NOMO-1 (cell line): ENCODE measurements around the gene TSR1.
A peak's percentile ranks its signal among the peaks of the same experiment; 100 is the strongest.

ENCODE experiments used
- DNase-seq, 2 experiments: peaks; one replicate each; lab custom pipeline; 2025; ENCODE audit not compliant: unreplicated experiment in 2 of 2; lab: John Stamatoyannopoulos, UW

TSR1 gene

DNA sequence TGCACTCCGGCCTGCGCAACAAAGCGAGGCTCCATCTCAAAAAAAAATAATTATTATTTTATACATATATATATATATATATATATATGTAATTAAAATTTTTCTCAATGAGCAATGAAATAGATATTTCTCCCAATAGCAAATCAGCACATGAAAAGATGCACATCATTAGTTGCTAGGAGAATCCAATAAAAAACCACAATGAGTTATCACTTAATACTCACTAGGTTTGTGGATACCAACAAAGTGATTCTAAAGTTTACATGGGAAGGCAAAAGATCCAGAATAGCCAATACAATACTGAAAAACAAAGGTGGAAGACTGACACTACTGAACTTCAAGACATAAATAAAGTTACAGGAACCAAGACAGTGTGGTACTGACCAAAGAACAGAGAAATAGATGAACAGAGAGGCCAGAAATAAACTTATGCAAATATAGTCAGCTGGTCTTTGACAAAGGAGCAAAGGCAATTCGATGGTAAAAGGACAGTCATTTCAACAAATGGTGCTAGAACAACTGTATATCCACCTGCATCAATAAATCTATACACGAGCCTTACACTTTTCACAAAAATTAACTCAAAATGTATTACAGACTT, 46.3 kb downstream of the TSR1 start:
- no peak for DNase-seq

DNA sequence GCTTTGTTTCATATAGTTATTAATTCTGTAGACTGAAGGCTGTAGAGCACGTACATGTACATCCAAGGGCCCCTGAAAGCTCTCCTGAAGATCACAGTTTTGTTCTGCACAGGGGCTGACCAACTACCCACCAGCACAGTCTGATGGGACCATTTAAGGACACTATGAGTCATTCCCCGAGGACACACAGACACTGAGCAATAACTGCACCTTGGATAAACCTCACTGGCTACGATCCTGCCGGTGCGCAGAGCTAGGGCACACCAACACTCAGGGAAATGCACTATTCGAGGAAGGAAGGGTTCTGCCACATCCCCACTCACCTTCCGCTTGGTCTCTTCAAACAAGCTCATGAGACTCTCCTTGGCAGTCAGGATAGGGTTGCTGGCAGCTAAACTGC, 53.0 kb downstream of the TSR1 start:
- no peak for DNase-seq

- DNase-seq: peak; percentile 11 to 55
These were observed 53.9 kb downstream of the TSR1 start for GRCh38 chr17:2282297-2282873.

GRCh38 chr17:2279707-2280106, 56.5 kb downstream of the TSR1 start:
- DNase-seq: no peak

DNA sequence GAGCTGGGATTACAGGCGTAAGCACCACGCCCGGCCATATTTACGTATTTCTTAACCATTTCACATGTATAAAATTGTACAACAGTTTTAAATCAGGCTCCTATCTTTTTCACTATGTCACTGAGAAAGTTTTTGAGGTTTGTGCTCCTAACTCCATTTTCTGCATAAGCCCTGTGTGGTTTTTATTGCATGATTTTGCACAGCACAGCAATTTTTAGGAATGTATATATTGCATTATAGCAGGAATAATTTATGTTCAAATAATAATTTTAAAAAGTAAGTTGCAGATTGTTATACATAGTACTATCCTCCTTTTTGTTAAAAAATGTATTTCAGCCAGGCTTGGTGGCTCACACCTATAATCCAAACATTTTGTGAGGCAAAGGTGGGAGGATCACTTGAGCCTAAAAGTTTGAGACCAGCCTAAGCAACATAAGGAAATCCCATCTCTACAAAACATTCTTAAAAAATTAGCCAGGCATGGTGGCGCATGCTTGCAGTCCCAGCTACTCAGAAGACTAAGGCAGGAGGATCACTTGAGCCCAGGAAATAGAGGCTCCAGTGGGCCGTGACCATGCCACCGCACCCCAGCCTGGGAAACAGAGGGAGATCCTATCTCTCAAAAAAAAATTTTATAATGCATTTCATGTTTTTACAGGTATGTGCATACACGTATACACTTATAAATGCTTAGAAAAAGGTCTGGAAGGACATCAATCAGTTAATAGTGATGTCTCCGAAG, 58.7 kb downstream of the TSR1 start:
- DNase-seq: no peak

- no peak for DNase-seq
These were observed 60.5 kb downstream of the TSR1 start for GRCh38 chr17:2275722-2276121.

GRCh38 chr17:2274414-2274813, 61.8 kb downstream of the TSR1 start:
- DNase-seq: no peak
